ENCODE results near the gene DCHS2.

DNA sequence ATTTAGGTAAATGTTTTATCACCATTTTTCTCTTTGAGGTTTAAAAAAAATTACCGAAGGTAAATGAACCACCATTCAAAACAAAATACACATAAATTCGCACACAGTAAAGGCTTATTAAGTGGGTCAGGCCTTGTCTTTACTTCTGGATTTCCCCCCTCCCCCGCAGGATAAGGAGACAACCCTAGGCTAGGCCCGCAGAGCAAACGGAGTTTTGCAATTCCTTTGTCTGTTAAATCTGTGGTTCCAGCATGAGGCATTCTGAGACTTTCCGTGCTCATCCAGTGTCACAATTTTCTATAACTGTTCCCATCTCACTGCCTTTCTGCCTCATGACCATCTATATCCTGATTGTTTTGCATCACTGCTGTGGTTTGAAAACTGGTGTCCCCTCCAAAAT lies 307.4 kb downstream of the DCHS2 start:
- TF ChIP-seq, protein P1, sequence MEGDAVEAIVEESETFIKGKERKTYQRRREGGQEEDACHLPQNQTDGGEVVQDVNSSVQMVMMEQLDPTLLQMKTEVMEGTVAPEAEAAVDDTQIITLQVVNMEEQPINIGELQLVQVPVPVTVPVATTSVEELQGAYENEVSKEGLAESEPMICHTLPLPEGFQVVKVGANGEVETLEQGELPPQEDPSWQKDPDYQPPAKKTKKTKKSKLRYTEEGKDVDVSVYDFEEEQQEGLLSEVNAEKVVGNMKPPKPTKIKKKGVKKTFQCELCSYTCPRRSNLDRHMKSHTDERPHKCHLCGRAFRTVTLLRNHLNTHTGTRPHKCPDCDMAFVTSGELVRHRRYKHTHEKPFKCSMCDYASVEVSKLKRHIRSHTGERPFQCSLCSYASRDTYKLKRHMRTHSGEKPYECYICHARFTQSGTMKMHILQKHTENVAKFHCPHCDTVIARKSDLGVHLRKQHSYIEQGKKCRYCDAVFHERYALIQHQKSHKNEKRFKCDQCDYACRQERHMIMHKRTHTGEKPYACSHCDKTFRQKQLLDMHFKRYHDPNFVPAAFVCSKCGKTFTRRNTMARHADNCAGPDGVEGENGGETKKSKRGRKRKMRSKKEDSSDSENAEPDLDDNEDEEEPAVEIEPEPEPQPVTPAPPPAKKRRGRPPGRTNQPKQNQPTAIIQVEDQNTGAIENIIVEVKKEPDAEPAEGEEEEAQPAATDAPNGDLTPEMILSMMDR (IDR thresholded peaks at IDR 0.05; ENCODE audit: borderline replicate concordance, extremely low read depth, low read length, poor library complexity, severe bottlenecking): no peak
- no peak for TF ChIP-seq EZH2 (IDR thresholded peaks at IDR 0.05; ENCODE audit: borderline replicate concordance, low read depth, low read length, severe bottlenecking)
